Central memory CD4-positive, alpha-beta T cell (primary cell): Measurements from ENCODE around the gene CEL.

Source experiments
- DNase-seq: peaks from one replicate; pipeline ENCODE4 v3.0.0; 2022

The CEL gene

DNA sequence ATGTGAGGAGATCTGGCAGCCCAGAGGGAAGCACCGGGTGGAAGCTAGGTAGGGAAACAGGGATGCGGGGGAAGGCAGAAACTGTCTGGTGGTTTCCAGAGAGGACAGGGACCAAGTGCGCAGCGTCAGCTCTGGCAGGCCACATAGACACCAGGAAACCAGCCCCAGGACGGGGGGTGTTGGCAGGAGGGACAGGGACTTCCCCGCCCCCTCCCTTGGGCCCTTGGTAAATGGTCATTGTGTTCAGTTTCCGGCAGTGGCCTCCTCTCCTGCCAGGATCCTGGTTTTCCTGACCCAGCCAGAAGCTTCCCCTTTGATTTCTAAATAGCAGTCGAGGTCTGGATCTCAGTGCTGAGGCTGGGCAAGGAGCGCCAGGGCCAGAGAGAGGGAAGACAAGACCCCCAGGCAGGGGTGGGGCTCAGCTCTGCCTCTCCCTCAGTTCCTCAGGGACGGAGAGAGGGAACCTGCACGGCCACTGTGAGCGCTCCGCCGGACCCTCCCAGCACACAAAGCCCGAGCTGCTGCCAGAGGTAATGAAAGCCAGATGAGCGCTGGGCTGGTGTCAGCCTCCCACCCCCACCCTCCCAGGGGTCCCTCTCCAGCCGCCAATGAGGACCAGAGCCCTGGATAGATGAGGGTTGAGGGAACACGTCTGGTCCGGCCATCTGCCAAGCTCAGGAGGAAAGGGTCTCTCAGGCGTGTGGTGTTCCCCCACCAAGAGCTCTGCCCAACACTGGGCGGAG is 57.5 kb downstream of the CEL start:
- DNase-seq, result no peak

DNA sequence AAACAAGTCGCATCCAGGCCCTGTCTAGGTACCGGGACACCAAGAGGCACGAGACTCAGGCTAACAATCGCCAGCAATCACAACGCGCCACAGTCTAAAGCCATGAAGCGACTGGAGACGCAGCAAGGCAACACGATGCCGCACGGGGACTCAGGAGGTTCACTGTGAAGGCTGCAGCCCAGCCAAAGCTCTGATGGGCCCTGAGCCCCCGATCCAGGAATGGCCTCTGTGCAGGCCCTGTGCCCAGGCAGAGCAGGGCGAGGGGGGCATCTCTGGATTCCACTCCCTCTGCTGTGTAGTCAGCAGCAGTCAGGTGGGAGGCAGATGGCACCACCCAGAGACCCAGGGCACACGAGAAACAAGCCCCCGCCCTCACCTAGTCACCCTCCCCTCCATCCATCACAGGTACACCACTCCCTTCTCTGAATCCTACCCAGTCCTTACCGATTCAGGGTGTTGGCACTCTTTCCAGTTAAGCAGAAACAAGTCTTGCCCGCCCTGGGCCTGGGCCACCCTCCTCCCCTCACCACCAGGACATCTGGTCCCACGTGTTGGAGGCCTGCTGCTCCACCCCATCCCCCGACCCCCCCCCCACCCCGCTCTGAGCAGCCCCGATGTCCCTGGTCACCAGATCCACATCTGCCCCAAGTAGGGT is 58.2 kb downstream of the CEL start:
- no peak for DNase-seq

DNA sequence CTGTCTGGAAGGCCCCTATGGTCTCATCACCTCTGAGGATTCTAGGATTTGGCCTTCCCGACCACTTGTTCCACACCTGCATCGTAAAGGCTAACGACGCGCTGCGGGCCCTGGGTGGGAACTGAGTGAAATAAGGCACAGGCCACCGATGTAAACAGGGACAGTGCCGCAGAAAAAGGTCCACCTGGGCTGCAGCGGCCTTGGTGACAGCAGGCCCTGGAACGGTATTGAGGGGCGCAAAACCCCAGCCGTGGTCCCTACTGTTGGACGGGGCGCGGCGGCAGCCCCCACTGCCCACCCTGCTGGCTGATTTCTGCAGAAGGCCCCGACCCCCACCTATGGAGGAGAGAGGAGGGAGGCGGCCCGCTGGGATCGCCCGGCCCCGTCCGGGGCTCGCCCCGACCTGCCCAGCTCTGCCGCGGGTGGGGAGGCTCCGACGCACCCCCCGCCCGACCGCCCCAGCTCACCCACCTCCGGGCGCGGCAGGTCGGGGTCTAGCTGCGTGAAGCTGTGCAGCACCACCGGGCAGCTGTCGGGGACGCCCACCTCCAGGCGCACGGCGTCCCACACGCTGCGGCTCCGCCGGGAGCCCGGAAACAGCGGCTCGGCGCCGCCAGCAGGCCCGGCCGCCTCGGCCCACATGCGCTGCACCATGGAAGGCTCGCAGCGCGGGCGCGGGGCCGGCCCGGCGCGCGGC is 58.9 kb downstream of the CEL start:
- no peak for DNase-seq
